GM19438 (cell line): ENCODE measurements around the gene GRM8.
A peak's percentile ranks its signal among the peaks of the same experiment; 100 is the strongest.

ENCODE experiments used
- ATAC-seq: cut with Tn5 transposase; IDR thresholded peaks from one replicate; pipeline ENCODE4 v1.9.1; 2021; ENCODE audit warnings: low read depth; ENCODE audit not compliant: unreplicated experiment

The GRM8 gene

GRCh38 chr7:126768836-126769235, 483.9 kb downstream of the GRM8 start:
- no peak for ATAC-seq

GRCh38 chr7:126760914-126761577, 491.7 kb downstream of the GRM8 start:
- no peak for ATAC-seq

GRCh38 chr7:126755381-126755780, 497.4 kb downstream of the GRM8 start:
- ATAC-seq, result no peak

GRCh38 chr7:126750207-126750911, 502.4 kb downstream of the GRM8 start:
- ATAC-seq, result no peak

- ATAC-seq, result no peak
Observed at GRCh38 chr7:126728967-126729366, 523.8 kb downstream of the GRM8 start.

GRCh38 chr7:126727930-126728391, 524.8 kb downstream of the GRM8 start:
- ATAC-seq, result no peak

GRCh38 chr7:126723966-126724544, 528.7 kb downstream of the GRM8 start:
- ATAC-seq, result no peak

GRCh38 chr7:126720232-126720631, 532.5 kb downstream of the GRM8 start:
- peak; percentile 94 for ATAC-seq

GRCh38 chr7:126718419-126718818, 534.3 kb downstream of the GRM8 start:
- no peak for ATAC-seq

GRCh38 chr7:126716321-126716720, 536.4 kb downstream of the GRM8 start:
- ATAC-seq, result no peak

- no peak for ATAC-seq
Observed at GRCh38 chr7:126715076-126715475, 537.7 kb downstream of the GRM8 start.

GRCh38 chr7:126702242-126703016, 550.3 kb downstream of the GRM8 start:
- ATAC-seq, result peak; percentile 57

GRCh38 chr7:126700807-126701604, 551.7 kb downstream of the GRM8 start:
- peak; percentile 70 for ATAC-seq

GRCh38 chr7:126699707-126700106, 553.0 kb downstream of the GRM8 start:
- no peak for ATAC-seq

- no peak for ATAC-seq
Observed at GRCh38 chr7:126698909-126699308, 553.8 kb downstream of the GRM8 start.

- ATAC-seq, result no peak
Observed at GRCh38 chr7:126698446-126698845, 554.3 kb downstream of the GRM8 start.

GRCh38 chr7:126696256-126697038, 556.3 kb downstream of the GRM8 start:
- ATAC-seq, result peak; percentile 48

GRCh38 chr7:126690848-126691751, 561.6 kb downstream of the GRM8 start:
- ATAC-seq, result no peak
